GM18951 (cell line): Measurements from ENCODE around the gene SELENOT.

Source experiments
- POLR2A ChIP-seq: IDR thresholded peaks from 4 replicates; pipeline ENCODE4 v1.6.1; 2011; ENCODE audit warnings: mild to moderate bottlenecking; ENCODE audit not compliant: insufficient read length, insufficient read depth; ENCODE audit errors: extremely low read depth
- in situ Hi-C: fragments of 300-500 bp; cut with MboI; formaldehyde crosslinking; loops from one replicate; pipeline ENCODE4 v1.12.0; 2022; ENCODE audit warnings: low sequenced_read_pairs, mixed read lengths, inconsistent platforms; ENCODE audit not compliant: unreplicated experiment

Gene SELENOT

DNA sequence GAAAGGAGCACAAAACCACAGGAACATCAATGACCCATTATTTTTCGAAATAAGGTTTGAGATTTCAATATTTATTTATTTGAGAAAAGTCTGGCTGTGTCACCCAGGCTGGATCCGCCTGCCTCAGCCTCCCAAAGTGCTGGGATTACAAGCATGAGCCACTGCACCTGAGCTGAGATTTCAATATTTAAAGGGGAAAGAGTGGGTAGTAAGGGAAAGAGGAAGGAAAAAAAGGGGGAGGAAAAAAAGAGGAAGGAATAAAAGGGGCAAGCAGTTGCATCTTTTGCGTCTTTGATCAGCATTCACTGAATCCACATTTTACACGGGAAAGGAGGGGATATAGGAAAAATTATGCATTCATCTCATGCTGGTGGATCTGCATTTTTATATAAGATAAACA is 53.2 kb downstream of the SELENOT start:
- in situ Hi-C loops: no loop called here
- no peak for TF ChIP-seq POLR2A

DNA sequence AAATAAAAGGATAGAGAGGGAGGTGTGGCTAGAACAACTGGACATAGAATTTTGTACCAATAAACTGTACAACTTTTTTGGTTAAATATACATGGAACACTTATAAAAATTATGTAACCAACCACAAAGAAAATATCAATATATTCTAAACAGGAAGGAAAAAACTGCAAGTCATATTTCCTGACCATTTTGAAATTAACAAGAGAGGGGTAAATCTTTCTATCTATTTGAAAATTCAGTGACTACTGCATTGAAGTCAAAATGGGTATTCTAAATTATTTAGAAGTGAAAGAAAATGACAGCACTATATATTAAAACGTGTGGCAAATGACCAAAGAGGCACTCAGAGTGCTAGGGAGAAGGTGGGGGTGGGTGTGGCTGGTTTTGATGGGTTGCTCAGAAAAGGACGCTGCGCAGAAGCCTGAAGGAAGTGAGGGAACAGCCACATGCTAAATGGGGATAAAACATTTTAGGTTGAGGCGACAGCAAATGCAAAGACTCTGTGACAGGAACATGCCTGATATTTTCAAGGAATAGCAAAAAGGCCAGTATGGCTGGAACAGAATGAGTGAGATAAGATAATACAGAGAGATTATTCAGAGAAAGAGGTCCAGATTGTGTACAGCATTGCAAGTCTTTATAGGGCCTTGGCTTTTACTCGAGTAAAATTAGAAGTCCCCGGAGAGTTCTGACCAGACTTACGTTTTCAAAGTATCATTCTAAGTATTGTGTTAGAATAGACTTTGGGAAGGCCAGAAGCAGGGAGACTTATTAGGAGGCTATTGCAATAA is 59.5 kb downstream of the SELENOT start:
- no peak for TF ChIP-seq POLR2A
- in situ Hi-C loops: no loop called here

DNA sequence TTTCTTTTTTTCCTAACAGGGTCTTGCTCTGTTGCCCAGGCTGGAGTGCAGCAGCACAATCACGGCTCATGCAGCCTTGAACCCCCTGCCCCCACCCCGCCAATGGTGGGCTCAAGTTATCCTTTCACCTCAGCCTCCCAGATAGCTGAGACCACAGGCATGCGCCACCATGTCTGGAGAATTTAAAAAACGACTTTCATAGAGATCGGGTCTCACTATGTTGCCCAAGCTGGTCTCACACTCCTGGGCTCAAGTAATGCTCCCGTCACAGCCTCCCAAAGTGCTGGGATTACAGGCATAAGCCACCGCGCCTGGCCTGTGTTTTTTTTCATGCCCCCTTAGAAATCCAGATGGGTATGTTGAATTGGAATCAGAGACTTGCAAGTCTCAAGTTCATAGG is 60.3 kb downstream of the SELENOT start:
- no peak for TF ChIP-seq POLR2A
- in situ Hi-C loops: no loop called here

DNA sequence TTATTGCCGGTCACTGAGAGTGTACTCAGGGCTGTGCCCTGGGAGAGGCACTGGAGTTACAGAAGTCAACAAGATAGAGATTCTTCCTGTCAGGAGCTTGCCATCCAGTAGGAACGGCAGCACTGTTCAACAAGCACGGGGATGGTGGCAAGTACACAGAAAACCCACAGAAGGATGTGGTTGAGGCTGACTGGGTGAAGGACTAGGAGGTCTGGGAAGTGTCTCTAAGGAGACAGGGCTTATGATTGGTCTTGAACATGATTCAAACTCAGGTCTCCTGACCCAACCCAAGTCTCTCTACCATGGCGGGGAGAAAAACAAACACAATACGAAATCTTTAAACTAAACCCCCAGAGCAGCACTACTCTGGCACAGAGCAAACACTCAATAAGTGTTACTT is 63.0 kb downstream of the SELENOT start:
- no peak for TF ChIP-seq POLR2A
- in situ Hi-C loops: no loop called here

DNA sequence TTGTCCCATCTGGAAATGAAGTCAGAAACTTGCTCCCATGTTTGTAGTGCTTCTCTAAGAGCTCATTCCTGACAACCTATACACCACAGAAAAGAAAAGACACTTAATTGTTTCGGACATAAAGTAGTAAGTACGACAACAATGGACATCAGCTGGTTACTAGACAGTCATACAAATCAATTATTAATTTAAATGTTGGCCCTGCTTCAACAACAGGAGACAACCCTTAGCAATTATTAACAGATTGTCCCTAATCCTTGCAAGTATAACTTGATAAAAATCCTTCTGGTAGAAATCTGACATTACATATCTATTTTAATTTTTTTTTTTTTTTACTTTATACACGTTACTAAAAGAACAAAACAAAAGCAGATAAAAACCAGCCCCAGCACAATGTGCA is 70.8 kb downstream of the SELENOT start:
- in situ Hi-C loops: no loop called here

DNA sequence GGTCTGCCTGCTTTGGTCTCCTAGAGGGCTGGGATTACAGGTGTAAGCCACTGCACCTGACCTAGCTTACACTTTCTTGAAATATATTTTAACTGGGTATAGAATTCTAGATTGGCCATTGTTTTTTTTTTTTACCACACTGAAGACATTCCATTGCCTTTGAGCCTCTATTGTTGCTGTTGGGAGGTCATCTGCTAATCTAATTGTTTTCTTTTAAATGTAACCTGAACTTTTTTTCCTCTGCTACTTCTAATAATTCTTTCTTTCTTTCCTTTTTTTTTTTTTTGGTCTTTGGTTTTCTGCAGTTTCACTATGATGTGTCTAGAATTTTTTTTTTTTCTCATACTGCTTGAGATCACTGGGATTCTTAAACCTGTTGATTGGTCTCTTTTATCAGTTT is 72.5 kb downstream of the SELENOT start:
- no peak for TF ChIP-seq POLR2A
- in situ Hi-C loops: no loop called here

More for the DNA sequence above, 70.8 kb downstream of the SELENOT start:
- TF ChIP-seq POLR2A: no peak
